ENCODE data around the gene PNLIPRP1. TPM values are rescaled to one million over a fixed set of nuclear protein-coding genes. Genes with fewer than 3 reads are reported as not detected.

Gene PNLIPRP1
- total RNA-seq, 4 donors from 2014 or later = not detected

GRCh38 chr10:116548301-116548700, 42.5 kb upstream of the PNLIPRP1 start:
- H3K27ac ChIP-seq = no peak overlapping the region
- in situ Hi-C loops (cut with MboI; ENCODE audit: low sequenced_read_pairs in 4 of 4) = no loop called here
- ATAC-seq (no peak), DNase-seq (no peak)
- no peak for TF ChIP-seq CTCF (IDR thresholded peaks at IDR 0.05 in 4 of 5, conservative IDR thresholded peaks at IDR 0.05 in 1 of 5)
- no peak for TF ChIP-seq POLR2A (IDR thresholded peaks at IDR 0.05)
- H3K4me3 ChIP-seq = no peak overlapping the region
- H3K4me1 ChIP-seq = no peaks in the 10 kb centered on the region
- no peaks in the 10 kb centered on the region for H3K9me3 ChIP-seq
- intact Hi-C loops (cut with DNase I; ENCODE audit: low total_unique reads) = no loop called here
- no peaks in the 10 kb centered on the region for H3K36me3 ChIP-seq
- H3K27me3 ChIP-seq = no peaks in the 10 kb centered on the region

- no peak for TF ChIP-seq POLR2A (IDR thresholded peaks at IDR 0.05)
- no peak for TF ChIP-seq CTCF (IDR thresholded peaks at IDR 0.05 in 4 of 5, conservative IDR thresholded peaks at IDR 0.05 in 1 of 5)
- in situ Hi-C loops (cut with MboI; ENCODE audit: low sequenced_read_pairs in 4 of 4) = no loop called here
- intact Hi-C loops (cut with DNase I; ENCODE audit: low total_unique reads) = no loop called here
Measured at GRCh38 chr10:116553378-116553980, 37.3 kb upstream of the PNLIPRP1 start.

GRCh38 chr10:116554628-116555027, 36.1 kb upstream of the PNLIPRP1 start:
- in situ Hi-C loops (cut with MboI; ENCODE audit: low sequenced_read_pairs in 4 of 4) = no loop called here
- H3K4me3 ChIP-seq = no peak overlapping the region

More at GRCh38 chr10:116553378-116553980, 37.3 kb upstream of the PNLIPRP1 start:
- ATAC-seq (no peak), DNase-seq (no peak)
- no peak overlapping the region for H3K4me3 ChIP-seq
- H3K27ac ChIP-seq = no peak overlapping the region
- H3K36me3 ChIP-seq = no peaks in the 10 kb centered on the region
- H3K27me3 ChIP-seq = no peaks in the 10 kb centered on the region
- H3K4me1 ChIP-seq = no peaks in the 10 kb centered on the region
- H3K9me3 ChIP-seq = no peaks in the 10 kb centered on the region

GRCh38 chr10:116555880-116556279, 34.9 kb upstream of the PNLIPRP1 start:
- no peak overlapping the region for H3K27ac ChIP-seq
- DNase-seq = no peak
- no peaks in the 10 kb centered on the region for H3K36me3 ChIP-seq
- no peaks in the 10 kb centered on the region for H3K9me3 ChIP-seq
- H3K4me1 ChIP-seq = no peaks in the 10 kb centered on the region
- no peaks in the 10 kb centered on the region for H3K27me3 ChIP-seq
- intact Hi-C loops (cut with DNase I; ENCODE audit: low total_unique reads) = no loop called here
- ATAC-seq = no peak
- no peak overlapping the region for H3K4me3 ChIP-seq
- TF ChIP-seq POLR2A (IDR thresholded peaks at IDR 0.05) = no peak
- no peak for TF ChIP-seq CTCF (IDR thresholded peaks at IDR 0.05 in 4 of 5, conservative IDR thresholded peaks at IDR 0.05 in 1 of 5)
- in situ Hi-C loops (cut with MboI; ENCODE audit: low sequenced_read_pairs in 4 of 4) = no loop called here

More at GRCh38 chr10:116554628-116555027, 36.1 kb upstream of the PNLIPRP1 start:
- Histone ChIP-seq H3K36me3 (no peaks in the 10 kb centered on the region), H3K9me3 (no peaks in the 10 kb centered on the region), H3K27ac (no peak overlapping the region), H3K4me1 (no peaks in the 10 kb centered on the region), H3K27me3 (no peaks in the 10 kb centered on the region)
- TF ChIP-seq POLR2A (IDR thresholded peaks at IDR 0.05) = no peak
- no peak for TF ChIP-seq CTCF (IDR thresholded peaks at IDR 0.05 in 4 of 5, conservative IDR thresholded peaks at IDR 0.05 in 1 of 5)
- DNase-seq (no peak), ATAC-seq (no peak)
- intact Hi-C loops (cut with DNase I; ENCODE audit: low total_unique reads) = no loop called here
